Measurements from ENCODE around the gene UTS2R.
A peak's percentile ranks its signal among the peaks of the same experiment; 100 is the strongest.
"Not testable (repeated sequence)": the region's sequence is repeated elsewhere in the genome, so short reads cannot be mapped to it uniquely, and the experiment has no call there.

Gene UTS2R

DNA sequence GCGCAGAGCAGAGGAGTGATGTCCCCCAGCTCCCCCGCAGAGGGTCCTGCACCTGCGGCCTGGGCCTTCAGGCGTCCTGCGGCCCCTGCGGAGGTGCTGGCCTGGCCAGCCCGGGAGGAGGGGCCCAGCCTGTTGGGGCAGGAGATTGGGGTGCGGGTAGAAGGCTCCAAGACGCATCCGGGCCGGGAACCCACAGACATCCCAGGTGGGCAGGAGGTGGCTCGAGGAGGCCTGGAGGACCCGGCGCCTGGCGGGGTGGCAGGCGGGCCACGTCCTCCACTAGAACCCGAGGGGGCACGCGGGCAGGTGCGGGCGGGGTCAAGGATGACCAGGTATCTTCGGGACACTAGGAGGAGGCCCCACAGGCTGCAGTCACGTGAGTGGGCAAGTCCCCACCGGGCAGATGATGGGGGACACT is 37.4 kb upstream of the UTS2R start:
- no peak for DNase-seq (ENCODE audit: low read depth)

DNA sequence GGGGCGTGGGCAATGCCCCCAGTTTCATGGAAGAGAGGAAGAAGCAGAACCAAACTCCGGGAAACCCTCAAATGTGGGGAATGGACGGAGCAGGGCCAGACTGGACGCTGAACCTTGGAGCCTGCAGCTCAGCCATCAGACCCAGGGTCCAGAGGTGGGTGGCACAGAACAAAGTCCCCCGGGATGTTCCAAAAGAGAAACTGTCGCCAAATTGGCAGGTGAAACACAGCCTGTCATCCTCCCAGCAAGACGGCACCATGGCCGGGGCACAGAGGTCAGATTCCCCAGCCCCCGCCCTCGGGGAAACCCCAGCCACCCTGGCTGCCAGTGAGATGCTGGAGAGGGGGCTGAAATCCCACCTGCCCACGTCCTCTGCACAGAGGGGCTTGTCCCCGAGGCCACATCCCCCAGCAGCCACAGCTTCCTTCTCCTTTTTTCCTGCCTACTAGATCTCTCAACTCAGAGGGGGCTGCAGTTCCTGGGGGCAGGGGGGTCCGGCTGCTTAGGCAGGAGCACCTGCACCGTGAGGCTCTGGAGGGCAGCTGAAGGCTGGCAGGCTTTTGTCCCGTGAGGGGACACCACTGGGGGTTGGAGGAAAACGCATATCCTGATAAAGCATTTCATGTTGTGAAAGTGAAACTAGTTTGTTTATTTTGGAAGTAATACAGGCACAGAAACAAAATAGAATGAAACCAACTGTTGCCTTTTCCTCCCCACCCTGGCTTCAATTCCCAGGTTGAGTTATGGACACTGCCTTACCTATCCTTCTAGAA is 36.8 kb upstream of the UTS2R start:
- DNase-seq (ENCODE audit: low read depth) = no peak

DNA sequence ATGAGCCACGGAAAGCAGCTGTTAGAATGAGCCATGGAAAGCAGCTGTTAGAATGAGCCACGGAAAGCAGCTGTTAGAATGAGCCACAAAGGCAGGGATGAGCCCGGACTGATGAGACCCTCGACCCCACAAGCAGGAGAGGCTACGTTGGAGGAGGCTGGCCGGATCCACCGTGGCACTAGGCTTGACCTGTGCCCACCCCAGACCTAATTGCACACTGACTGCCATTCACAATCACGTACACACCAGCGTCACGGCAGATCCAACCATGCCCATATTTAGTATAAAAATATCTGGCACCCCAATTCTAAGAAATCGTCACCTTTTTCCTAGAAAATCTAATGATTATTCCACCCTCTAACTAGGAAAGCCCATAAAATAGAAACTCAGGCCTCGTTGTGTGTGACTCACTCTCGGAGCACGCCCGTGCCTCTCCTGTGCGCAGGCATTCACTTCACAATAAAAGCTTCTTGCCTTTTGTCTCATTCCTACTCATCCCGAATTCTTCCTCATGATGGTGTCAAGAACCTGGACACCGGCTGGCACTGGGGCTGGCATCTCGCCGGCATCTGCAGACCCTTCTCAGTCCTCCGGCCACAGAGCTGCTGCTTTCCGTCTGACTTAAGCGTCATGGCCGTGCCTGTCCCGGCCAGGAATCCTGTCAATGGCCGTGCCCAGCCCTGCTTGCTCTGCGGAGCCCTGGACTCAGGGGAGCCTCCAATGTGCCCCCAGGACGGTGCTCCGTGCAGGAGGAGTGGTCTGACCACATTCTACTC is 32.5 kb upstream of the UTS2R start:
- DNase-seq (ENCODE audit: low read depth) = peak; percentile 38

DNA sequence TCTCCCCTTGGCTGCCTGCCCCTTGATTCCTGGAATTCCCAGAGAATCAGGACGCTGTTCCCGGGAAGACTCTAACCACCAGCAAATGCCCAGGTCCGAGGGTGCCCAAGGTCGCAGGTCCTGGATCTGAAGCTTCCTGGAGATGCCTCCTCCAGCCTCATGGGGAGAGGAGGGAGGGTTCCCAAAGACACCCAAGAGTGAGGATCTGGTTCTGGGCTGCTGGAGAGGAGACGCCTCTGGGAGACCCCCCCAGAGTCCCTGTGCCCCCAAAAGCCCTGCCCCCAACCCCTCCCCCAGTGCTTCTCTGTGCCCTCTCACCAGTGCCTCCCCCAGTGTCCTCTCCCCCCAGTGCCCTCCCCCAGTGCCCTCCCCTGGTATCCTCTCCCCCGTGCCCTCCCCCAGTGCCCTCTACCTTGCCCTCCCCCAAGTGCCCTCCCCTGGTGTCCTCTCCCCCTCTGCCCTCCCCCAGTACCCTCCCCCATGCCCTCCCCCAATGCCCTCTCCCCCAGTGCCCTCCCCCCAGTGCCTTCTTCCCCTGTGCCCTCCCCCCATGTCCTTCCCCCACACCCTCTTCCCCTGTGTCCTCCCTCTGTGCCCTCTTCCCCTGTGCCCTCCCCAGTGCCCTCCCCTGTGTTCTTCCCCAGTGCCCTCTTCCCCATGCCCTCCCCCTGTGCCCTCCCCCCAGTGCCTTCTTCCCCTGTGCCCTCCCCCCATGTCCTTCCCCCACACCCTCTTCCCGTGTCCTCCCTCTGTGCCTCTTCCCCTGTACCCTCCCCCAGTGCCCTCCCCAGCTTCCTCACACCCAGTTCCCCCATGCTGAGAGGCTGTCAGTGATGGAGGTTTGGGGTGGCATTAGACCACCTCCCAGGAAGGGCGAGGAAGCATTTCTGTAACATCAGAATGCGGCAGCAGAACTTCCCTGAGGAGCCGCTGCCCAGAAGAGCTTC is 31.7 kb upstream of the UTS2R start:
- no peak for DNase-seq (ENCODE audit: low read depth)

DNA sequence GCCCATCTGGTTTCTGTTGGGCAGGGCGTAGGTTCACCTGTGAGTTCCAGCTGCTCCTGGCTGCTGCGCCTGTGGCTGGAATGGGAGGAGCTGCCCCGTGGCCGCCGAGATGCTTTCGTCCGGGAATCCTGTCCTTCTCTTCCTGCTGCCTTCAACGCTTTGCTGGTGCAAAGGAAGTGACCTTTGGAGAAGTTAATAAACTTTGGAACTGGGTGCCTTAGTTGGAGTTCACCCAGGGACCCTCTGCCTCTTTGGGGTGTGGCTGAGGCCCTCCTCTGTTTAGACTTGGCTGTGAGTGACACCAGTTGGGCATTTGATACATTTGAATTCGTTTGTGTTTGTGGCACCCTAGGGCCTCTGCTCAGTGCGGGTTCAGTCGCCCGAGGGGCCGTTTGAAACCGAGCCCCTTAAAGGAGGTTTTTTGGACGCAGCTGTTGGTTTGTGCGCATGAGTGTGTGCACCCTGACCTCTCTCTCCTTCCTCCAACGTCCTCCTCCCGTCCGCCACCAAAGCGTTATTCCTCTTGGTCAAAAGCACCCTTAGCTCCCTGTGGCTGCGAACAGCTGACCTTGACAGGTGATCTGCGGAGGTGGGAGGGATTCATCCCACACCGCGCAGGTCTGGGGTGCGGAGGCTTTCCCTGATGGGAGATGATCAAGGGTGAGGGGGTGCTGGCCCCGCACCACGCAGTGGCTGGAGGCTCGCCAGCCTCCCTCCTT is 29.0 kb upstream of the UTS2R start:
- no peak for DNase-seq (ENCODE audit: low read depth)

DNA sequence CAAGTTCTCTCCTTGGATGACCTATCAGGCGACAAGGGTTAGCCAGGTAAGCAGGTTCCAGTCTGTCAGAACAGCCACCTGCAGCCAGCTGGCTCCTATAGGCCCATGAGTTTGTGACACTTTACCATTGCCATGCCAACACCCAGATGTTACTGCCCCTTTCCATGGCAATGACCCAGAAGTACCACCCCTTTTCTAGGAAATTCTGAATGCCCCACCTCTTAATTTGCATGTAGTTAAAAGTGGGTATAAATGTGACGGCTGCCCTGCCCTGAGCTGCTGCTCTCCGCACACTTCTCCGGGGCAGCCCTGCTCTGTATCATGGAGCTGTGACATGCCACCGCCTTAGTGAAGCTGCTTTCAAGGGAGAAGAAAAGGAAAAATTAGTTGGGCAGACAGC is 28.0 kb upstream of the UTS2R start:
- no peak for DNase-seq (ENCODE audit: low read depth)

DNA sequence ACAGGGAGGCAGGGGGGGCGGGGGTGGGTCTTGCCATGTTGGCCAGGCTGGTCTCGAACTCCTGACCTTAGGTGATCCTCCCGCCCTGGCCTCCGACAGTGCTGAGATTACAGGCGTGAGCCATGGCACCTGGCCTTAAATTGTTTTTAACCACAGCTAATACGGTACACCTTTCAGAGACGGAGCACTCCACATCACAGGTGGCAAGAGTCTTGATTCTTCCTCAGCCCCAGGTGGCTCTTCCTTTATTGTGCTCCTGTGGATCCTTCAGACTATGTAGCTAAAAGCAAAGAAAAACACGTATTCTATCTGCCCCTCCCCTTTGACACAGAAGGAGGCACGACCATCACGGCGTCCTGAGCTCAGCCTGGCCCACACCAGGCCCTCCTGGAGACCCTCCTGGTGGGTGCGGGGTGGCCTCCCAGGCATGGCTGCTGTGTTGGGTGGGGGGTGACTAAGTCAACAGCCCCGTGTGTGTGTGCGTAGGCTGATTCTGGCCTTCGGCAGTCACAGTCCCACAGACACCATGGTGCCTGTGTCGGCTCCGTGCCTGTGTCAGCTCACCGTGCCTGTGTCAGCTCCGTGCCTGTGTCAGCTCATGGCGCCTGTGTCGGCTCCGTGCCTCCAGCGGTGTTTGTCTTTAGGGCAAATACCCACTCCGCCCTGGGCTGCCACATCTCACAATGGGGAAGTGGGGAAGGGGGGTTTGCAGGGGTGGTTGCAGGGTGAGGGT is 27.2 kb upstream of the UTS2R start:
- DNase-seq (ENCODE audit: low read depth) = no peak

DNA sequence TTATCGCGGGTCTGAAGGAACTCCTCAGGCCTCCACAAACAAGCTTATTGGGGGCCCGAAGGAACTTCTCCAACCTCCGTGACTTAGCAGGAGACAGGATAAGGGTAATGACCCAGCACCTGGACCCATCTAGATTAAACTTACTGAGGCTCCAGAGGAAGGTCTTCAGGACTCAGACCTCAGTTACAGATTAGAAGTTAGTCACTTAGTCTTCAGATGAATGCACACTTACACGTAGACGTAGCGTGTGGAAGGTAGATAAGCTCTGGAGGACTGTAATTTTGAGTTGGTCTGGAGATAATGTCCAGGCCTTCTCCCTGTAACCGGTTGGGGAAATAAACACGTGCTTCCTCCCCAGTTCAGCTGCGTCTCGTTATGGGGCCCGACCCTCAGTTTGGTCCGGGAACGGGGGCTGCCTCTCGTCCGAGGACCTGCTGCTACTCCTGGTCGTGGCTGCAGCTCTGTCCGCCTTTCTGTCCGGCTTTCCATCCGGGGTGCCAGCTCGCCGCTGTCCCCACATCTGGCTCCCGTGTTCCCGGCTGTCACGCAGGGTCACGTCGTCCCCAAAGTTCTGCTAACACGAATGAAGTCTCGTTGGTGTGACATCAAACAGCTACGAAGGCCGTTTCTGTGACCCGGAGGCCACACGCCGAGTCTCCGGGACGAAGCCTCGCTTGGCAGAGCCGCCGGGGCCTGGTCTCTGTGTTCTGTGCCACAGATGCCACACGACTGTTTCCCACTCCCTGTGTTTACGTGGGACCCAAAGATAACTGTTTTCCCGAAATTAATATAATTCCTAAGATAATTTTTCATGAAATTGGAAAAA is 26.2 kb upstream of the UTS2R start:
- no peak for DNase-seq (ENCODE audit: low read depth)

DNA sequence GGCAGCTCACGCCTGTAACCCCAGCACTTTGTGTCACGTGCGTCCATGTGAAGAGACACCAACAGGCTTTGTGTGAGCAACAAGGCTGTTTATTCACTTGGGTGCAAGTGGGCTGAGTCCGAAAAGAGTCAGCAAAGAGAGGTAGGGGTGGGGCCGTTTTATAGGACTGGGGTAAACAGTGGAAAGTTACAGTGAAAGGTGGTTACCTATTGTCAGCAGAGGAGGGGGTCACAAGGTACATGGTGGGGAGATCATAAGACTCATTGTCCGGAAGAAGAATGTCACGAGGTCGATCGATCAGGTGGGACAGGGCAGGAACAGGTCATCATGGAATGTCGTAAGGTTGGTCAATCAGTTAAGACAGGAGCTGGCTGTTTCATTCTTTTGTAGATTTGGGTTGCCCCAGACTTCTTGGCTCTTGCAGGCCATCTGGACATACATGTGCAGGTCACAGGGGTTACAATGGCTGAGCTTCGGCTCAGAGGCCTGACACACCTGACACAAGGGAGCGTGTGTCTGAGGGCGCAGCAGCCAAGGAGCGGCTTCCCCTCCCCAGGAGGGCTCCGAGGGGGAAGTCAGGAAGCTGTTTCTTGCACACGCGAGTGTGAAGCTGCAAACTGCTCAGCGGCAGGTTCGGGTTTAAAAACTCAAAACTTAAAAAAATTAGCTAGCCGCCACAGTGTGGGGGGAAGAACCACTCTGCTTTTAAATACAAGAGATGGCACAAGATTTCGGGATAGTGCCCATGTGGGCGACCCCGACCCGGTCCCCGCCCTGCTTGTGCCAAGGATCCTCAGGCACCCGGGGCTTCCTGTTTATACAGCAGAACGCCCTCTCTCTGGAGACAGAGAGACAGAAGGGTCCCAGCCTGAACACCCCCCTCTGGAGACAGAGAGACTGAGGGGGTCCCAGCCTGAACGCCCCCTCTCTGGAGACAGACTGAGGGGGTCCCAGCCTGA is 24.9 kb upstream of the UTS2R start:
- DNase-seq (ENCODE audit: low read depth) = no peak

DNA sequence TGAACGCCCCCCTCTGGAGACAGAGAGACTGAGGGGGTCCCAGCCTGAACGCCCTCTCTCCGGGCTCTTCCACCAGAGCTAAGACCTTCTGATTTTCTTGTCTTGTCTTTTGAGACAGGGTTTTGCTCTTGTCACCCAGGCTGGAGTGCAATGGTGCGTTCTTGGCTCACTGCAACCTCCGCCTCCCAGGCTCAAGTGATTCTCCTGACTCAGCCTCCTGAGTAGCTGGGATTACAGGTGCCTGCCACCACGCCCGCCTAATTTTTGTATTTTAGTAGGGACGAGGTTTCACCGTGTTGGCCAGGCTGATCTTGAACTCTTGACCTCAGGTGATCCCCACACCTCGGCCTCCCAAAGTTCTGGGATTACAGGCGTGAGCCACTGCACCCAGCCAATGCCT is 23.6 kb upstream of the UTS2R start:
- DNase-seq (ENCODE audit: low read depth) = not testable (repeated sequence)

DNA sequence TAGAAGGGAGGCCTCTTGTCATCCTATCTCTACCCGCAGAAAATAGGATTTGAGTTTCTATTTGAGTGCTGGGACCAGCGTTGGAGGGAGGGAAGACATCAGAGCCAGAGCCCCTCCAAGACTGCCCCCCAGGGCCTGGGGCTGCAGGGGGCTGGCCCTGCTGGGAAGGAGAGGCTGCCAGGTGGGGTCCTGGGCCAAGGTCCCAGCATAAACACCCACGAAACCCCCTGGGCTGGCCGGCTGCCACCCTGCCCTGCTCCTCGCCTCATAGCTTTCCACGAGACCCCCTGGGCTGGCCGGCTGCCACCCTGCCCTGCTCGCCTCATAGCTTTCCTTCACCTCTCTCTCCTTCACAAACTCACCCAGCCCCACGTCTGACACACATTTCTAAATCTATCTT is 23.1 kb upstream of the UTS2R start:
- DNase-seq (ENCODE audit: low read depth) = no peak

DNA sequence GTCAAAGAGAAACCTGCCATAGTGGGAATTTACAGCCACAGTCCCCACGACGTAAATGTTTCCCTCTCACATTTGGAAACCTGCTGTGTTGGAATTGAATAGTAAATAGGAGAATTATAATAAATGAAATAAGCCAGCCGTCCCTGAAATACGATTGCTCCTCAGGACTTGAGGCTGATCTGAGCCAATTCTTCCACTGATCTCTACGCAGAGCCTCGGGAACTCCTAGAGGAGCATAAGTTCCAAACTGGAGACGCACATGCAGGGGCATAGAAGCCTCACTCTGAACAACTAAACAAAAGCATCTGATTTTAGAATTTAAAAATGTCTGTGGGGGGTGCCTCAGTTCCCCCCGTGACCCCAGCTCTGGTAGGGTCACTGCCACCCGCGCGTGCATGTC is 22.7 kb upstream of the UTS2R start:
- DNase-seq (ENCODE audit: low read depth) = no peak

DNA sequence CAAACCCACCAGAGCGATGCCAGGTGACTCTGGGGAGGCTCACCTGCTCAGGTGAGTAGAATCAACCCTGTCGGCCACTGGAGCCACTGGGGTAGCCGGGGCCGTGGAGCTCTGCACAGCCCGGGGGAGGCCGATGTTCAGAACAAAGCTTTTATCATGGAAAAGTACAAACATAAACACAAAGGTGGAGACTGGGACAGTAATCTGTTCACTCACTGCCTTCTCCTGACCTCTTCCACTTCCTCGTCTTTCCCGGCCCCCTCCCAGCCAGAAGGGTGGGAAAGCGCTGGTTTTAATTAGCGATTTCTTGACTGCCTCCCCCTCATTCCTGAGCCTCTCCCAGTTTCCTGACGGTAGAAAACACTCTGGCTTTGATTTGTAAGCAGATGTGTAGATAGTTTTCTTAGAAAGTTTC is 22.3 kb upstream of the UTS2R start:
- no peak for DNase-seq (ENCODE audit: low read depth)

DNA sequence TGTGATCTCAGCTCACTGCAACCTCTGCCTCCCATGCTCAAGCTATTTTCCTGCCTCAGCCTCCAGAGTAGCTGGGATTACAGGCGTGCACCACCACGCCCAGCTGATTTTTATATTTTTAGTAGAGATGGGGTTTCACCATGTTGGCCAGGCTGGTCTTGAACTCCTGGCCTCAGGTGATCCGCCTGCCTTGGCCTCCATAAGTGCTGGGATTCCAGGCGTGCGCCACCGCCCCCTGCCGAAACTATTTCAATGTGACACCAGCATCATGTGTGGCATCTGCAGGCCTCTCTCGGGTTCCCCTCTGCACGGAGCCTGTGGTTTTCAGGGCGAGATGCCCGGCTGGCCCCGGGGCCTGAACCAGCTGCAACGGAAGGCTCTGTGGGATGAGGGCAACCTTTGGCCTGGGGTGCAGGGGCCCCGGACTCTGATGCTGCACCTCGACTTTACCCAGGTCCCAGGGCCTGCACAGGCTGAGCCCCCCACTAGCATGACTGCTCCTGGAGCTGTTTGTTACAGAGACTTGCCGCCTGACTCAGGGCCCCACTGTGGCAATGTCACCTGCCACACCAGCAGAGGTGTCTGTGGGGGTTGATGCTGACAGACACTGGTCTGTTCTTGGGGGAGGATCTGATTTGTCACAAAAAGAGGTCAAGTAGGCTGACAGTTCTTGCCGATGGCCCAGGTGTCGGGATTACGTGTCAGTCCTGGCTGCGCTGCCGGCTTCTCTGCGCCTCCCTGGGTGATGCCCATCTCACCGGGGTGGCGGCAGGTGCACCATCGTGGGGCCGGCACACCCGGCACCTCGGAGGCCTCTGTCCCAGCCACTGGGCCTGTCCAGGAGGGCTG is 21.2 kb upstream of the UTS2R start:
- no peak for DNase-seq (ENCODE audit: low read depth)

DNA sequence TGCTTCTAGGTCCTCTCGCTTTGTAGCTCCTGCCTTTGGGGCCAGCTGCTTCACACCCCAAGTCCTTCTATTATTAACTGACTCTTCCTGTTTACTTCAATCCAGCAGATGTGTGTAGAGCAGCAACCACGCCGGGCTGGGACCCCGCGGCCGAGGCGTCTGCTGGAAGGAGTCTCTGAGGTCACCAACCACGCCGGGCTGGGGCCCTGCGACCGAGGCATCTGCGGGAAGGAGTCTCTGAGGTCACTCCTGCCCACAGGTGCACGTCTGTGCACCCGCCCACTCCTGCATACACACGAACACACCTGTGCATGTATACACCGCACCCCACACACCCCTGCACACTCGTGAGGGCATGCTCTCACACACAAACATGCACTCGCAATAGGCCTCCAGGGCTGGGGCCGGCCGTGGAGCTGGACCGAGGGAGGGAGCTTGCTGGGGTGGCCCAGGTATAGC is 20.3 kb upstream of the UTS2R start:
- no peak for DNase-seq (ENCODE audit: low read depth)

DNA sequence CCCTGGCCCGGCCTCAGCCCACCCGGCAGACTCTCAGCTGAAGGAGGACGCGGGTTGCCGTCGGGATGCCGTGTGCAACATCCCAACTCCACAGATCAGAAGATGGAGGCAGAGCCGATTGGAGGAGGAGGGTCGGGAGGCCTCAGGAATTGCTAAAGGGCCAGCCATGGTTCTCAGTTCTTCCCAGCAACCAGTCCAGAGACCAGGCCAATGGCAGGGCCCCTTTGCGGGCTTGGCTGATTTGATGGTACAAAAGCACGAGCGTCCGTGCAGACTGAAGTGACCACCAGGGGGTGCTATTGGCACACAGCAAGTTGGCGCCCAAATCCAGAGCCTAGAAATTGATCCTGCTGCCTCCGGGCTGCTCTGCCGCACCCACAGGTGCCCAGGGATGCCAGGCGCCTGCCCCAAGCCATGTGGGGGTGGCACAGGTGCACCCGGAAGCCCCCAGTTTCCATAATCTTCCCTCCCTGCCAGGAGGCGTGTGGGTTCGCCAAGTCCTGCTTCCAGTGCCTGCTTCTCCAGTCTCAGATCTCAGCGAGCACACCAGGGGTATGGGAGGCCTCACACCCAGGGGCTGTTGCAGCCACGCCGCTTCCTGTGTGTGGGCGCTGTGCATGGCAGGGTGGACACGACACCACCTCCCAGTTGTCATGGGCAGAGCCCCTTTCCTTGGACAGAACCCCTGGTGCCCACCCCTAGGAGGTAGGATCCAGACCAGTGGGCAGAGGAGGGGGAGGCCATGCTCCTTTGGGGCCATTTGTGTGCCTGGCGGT is 19.7 kb upstream of the UTS2R start:
- peak; percentile 27 for DNase-seq (ENCODE audit: low read depth)

DNA sequence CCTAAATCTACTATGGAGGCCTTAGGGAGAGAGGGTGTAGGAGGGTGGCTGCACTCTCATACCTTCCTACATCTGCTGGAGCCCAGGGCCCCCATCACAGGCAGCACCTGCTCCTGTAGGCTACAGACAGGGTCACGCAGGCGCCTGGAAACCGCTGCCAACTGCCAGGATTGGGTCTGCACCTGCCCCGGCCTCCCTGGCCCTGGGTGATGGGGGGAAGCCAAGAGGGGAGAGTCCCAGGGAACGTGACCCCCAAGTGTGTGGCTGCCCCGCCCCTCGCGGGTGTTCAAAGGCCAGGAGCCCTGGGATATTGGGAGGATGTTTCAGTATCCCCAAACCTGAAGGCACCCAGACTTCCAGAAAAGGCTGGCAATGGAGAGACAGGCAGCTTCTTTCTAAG is 18.1 kb upstream of the UTS2R start:
- no peak for DNase-seq (ENCODE audit: low read depth)
